Suppressor macrophage (primary cell): ENCODE results near the gene UBE2O.

Experiments used
- DNase-seq, 4 experiments: peaks; one replicate each; pipeline ENCODE4 v3.0.0-alpha.2; 2020 to 2022
- total RNA-seq, 17 experiments: gene quantifications; one replicate each; lab custom pipeline; 2026; ENCODE audit warnings: mixed read lengths in 6 of 17, inconsistent platforms in 3 of 17; lab: John Stamatoyannopoulos, UW

The UBE2O gene
- total RNA-seq = 6.7 to 35.8 (median 19.3) reads per million in 17 experiments

- DNase-seq = peak; percentile 92 to 97 (median 96)
Observed at GRCh38 chr17:76452660-76453430, at the start of gene UBE2O. Gene UBE2O, minus strand, starts transcription at chr17:76453152. Its CDS starts 11 bp downstream, at chr17:76453141.

DNA sequence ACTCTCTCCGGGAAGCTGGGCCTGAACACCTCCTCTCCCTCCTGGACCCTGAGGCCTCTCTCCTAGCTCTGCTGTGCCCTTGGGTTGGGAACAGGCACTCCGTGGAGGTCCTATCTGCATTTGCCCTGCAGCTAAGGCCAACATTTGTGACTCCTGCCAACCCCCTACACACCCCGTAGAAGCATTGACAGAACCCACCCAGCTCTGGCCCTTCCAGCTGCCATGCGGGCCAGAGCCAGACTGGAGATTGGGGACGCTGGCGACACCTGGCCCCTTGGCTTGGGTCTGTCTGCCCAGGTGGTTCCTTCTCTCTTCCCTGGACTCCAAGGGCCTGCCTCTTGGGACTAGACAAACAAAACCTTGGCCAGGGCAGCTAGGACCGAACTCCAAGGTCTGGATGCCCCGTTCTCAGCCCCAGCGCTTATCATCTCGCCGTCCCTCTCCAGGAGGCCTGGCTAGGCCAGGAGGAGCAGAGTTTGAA is 48.9 kb upstream of the UBE2O start:
- no peak for DNase-seq

GRCh38 chr17:76501018-76501826 is 48.3 kb upstream of the UBE2O start, which contains the start of gene RHBDF2:
Gene RHBDF2, minus strand, starts transcription at chr17:76501423. Its CDS starts 19,899 bp downstream, at chr17:76481524.
- DNase-seq = peak; percentile 95 to 97 (median 96)

- no peak for DNase-seq
Observed at GRCh38 chr17:76500747-76501017, 47.7 kb upstream of the UBE2O start.

- peak; percentile 66 to 74 (median 71) for DNase-seq
Observed at GRCh38 chr17:76500074-76500746, 47.3 kb upstream of the UBE2O start.

- peak in 1 of 4 experiments; percentile 32 for DNase-seq
Observed at GRCh38 chr17:76499267-76499667, 46.3 kb upstream of the UBE2O start.

DNA sequence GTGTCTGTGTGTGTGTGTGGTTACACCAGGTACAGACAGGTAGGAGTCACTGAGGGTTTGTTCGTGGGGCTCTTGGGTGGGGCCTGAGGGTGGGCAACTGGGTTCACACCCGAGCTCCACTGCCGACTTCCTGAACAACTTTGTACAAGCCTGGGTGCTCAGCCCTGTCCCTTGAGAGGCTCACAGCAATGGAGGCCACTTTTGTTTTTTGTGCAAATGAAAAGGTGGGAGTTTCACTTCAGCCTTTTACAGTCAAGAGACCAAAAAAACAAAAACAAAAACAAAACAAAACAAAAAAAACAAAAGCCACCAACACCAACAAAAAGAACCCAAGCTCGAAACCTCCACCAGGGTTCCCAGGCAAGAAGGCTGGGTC is 45.9 kb upstream of the UBE2O start:
- no peak for DNase-seq

- DNase-seq = peak in 3 of 4 experiments; percentile 54 to 78 (median 59)
Observed at GRCh38 chr17:76497979-76498875, 45.3 kb upstream of the UBE2O start.

DNA sequence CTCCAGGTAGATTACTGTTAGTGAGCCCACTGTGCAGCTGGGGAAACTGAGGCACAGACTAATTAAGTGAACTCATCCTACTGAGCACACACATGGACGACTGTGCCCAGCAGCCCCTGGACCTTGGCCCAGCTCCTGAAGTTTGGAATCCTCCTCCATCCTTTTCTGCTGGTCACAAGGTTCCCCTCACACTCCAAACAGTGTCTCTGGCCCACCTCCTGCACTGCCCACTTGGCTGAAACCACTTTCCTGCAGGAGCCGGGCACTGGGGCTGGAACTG is 44.7 kb upstream of the UBE2O start:
- no peak for DNase-seq

GRCh38 chr17:76496464-76496863 is 43.5 kb upstream of the UBE2O start:
- DNase-seq = peak; percentile 67 to 83 (median 76)

DNA sequence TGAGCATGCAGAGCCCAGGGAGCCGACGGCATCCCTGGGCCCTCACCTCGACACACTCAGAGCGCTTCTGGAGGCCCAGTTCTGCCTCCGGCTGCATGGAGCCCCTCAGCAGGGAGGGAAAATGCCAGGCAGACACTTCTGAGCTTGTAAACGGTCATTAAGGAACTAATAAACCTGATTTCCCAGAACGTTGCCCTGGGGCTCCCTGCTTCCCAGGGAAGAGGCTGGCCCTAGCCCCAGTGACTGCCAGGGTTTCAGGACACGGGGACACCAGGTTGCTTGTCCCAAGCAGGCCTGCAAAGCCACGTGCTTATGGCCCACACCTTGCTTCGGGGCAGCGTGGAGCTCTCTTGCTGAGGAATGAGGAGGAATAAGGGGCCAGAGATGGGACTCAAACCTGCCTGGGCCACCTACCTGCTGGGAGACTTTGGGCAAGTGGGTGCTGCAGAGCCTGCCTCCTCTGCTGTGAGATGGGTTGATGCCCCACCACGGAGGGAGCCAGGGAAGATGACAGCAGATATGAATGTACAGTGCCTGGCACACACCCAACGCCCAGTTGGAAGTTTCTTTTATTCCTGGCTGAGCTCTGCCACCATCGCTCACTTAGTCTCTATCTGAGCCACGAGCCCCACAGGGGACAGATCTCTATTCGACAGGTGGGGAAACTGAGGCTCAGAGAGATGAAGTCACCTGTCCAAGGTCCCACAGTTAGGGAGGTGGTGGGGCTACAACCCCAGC is 42.9 kb upstream of the UBE2O start:
- DNase-seq = no peak

DNA sequence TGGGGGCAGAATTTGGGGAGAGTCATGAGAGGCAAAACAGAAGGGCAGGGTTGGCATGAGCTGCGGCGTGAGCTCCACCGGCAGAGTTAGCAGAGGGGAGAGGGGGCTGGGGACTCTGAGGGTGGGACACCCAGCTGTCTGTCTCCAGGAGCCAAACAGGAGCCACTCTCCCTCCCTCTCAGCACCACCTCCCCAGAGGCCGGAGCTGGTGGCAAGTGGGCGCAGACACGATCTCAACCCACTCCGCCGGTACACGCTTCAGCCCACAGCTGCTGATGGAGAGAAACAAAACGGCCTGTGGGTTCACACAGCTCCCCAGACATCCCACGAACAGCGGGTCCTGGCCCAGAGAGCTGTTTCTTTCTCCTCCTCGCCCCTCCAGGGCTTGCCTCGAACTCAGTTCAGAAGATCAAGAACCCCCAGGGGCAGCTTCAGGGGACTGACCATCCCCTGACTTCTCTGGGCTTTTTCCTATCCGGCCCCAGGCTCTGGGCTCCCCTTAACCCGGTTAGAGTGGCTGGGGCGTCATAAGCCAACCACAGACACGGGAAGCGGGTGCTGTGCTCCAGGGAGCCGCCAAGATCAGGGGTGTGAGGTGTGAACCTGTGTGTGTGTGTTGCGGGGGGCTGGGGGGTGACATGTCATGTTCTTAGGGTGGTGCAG is 40.7 kb upstream of the UBE2O start:
- DNase-seq = peak in 2 of 4 experiments; percentile 52 to 62

- peak; percentile 95 to 99 (median 97) for DNase-seq
Observed at GRCh38 chr17:76492989-76493501, 40.1 kb upstream of the UBE2O start.

DNA sequence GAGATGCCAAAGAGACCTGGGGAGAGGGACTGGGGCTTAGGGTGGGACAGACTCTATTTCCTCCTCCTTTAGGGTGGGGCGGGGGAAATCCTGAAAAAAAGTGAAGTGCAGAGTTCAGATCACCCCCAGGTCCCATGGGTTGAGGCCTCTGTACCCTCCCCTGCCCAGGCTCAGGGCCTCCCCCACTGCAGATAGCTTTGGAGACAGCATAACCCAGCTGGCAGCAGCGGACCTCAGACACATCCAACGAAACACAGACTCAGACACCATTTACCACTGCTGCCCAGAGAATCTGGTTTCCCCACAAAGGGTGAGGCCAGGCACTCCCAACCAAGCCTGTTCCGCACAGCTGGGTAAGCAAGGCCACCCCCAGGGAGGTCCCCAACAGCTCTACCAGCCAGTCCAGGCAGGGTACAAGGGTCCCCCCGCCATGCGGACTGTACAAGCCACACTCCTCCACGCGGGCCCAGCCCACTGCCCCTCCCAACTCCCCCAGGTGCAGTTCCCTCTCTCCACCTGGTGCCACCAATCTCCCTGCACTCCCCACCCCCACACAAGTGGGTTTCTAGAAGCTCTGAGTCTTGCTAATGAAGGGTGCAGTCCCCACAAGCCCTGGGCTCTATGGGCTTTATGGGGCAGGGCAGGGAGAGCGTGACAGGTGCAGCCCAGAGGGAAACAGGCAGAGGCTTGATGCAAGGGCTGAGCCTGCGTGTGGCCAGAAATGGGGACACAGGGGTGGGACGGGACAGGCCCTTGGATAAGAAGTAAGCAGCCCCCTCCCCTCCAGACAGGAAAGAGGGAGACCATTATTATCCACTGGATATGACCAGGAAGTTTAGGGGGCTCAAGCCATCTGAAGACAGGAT is 39.4 kb upstream of the UBE2O start:
- DNase-seq = peak in 2 of 4 experiments; percentile 74 to 79

GRCh38 chr17:76491271-76492122 is 38.5 kb upstream of the UBE2O start:
- peak; percentile 69 to 80 (median 72) for DNase-seq

DNA sequence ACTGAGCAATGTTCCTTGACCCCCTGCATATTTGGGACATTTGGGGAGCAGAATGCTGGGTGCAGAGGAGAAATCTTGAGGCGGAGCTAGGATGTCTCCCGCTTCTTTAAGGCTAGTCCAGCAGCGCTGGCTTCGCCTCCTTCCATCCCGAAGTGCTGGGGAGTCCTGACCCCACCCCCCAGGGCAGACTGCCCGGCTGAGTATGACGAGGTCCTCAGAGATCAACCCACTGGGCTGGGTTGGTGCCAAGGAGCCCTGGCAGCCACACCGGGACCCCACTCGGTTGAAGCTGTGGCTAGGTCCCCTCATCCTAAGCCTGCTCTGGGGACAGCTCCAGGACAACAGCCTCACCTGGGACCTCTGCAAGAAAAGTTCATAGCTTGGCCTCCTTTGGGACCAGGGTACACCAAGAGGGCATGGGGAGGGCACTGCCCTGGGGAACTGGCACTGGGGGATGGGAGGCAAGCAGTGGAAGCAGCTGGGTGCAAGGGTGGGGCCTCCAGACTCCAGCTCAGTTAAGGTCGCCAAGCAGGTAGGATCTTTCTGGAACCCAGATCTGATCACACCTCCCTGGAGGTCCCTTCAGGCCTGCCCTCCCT is 37.3 kb upstream of the UBE2O start:
- DNase-seq = no peak

DNA sequence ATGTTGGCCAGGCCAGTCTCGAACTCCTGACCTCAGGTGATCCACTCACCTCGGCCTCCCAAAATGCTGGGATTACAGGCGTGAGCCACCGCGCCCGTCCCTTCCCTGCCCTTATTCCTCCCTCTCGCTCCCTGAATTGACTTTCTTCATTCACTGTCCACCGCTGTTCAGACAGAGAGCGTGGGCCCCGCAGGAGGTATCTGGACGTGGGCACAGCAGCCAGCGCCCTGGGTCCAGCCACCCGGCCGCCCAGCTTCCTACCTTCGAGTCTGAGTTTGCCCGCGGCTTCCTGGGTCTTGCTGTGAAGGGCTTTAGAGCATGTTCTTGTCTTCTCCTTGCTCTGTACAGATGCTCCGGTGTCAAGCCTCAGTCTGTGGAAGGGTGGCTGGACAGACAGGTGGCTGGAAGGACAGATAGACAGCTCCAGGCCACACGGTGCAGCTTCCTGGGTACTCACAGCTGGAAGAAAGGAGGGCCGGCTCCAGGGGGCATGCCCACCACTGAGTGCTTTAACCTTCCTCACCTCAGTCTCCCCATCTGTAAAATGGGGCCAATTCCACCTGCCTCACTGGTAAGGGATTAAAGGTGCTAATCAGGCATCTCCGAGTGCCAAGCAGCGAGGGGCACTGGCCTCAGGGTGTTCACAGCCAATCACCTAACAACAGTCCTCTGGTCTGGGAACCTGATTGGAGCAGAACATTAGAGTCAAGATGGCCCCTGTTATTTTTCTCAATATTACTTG is 34.7 kb upstream of the UBE2O start:
- no peak for DNase-seq
